Neural cell (in vitro differentiated cells): ENCODE measurements around the gene KSR2. TPM values are rescaled to one million over a fixed set of nuclear protein-coding genes. Genes with fewer than 3 reads are reported as not detected.

ENCODE experiments used
- H2AFZ ChIP-seq: fragments of 200-600, 300-800 bp; sonication (generic), shearing (Covaris generic); 2 replicates; pipeline ENCODE4 v1.6.0; 2014; ENCODE audit warnings: low read depth, mild to moderate bottlenecking, antibody characterized with exemption, low read length, moderate library complexity
- H3F3A ChIP-seq: fragments of 200-600 bp; shearing (Covaris generic); 2 replicates; pipeline ENCODE4 v1.6.1; 2016; ENCODE audit warnings: mild to moderate bottlenecking, moderate library complexity, mixed read lengths, antibody characterized with exemption, low read length; ENCODE audit not compliant: insufficient read depth, poor library complexity, severe bottlenecking
- H3K27ac ChIP-seq: fragments of 200-600, 300-800 bp; sonication (generic), shearing (Covaris generic); 2 replicates; pipeline ENCODE4 v1.5.1; 2014; ENCODE audit warnings: mild to moderate bottlenecking, low read length, moderate library complexity
- H3K27me3 ChIP-seq: fragments of 300-800, 200-600 bp; sonication (generic), shearing (Covaris generic); 2 replicates; pipeline ENCODE4 v1.6.0; 2014; ENCODE audit warnings: mild to moderate bottlenecking, low read depth, low read length, moderate library complexity; ENCODE audit not compliant: insufficient read depth
- H3K36me3 ChIP-seq: fragments of 300-800, 200-600 bp; sonication (generic), shearing (Covaris generic); 2 replicates; pipeline ENCODE4 v1.5.1; 2014; ENCODE audit warnings: mild to moderate bottlenecking, antibody characterized with exemption, low read length, moderate library complexity; ENCODE audit not compliant: insufficient read depth
- H3K4me2 ChIP-seq: fragments of 300-800, 200-600 bp; sonication (generic), shearing (Covaris generic); 2 replicates; pipeline ENCODE4 v1.6.0; 2014; ENCODE audit warnings: mild to moderate bottlenecking, low read length
- H3K4me3 ChIP-seq: fragments of 300-800, 200-600 bp; sonication (generic), shearing (Covaris generic); 2 replicates; pipeline ENCODE4 v1.5.1; 2014; ENCODE audit warnings: mild to moderate bottlenecking, low read length, moderate library complexity
- H3K79me2 ChIP-seq: fragments of 200-600 bp; shearing (Covaris generic); replicated peaks from 2 replicates; pipeline ENCODE4 v1.6.0; 2014; ENCODE audit warnings: mild to moderate bottlenecking, low read length, moderate library complexity; ENCODE audit not compliant: insufficient read depth
- H3K9ac ChIP-seq: fragments of 300-800, 200-600 bp; sonication (generic), shearing (Covaris generic); 2 replicates; pipeline ENCODE4 v1.6.1; 2016; ENCODE audit warnings: mild to moderate bottlenecking, low read length, mixed read lengths
- H3K9me2 ChIP-seq: fragments of 200-600 bp; shearing (Covaris generic); 2 replicates; pipeline ENCODE4 v1.6.1; 2016; ENCODE audit warnings: mild to moderate bottlenecking, low read length, mixed read lengths; ENCODE audit not compliant: insufficient read depth
- H3K9me3 ChIP-seq: fragments of 200-600, 300-800 bp; sonication (generic), shearing (Covaris generic); 2 replicates; pipeline ENCODE4 v1.6.1; 2016; ENCODE audit warnings: mild to moderate bottlenecking, mixed run types, low read length, moderate library complexity, mixed read lengths
- H4K20me1 ChIP-seq: fragments of 200-600 bp; shearing (Covaris generic); 2 replicates; pipeline ENCODE4 v1.6.1; 2016; ENCODE audit warnings: mild to moderate bottlenecking, mixed run types; ENCODE audit not compliant: insufficient read depth
- EP300 ChIP-seq: fragments of 450-650 bp; conservative IDR thresholded peaks from 2 replicates; pipeline ENCODE4 v1.6.1; 2014; ENCODE audit warnings: antibody characterized with exemption, mild to moderate bottlenecking, moderate library complexity; ENCODE audit not compliant: poor library complexity, severe bottlenecking
- EZH2 ChIP-seq: fragments of 200-600, 300-800 bp; shearing (Covaris generic), sonication (generic); IDR thresholded peaks from 2 replicates; pipeline ENCODE4 v1.6.1; 2014; ENCODE audit warnings: antibody characterized with exemption, low read length, borderline replicate concordance, mild to moderate bottlenecking; ENCODE audit not compliant: insufficient read depth, poor library complexity, severe bottlenecking
- MXI1 ChIP-seq: fragments of 450-650 bp; conservative IDR thresholded peaks from 2 replicates; pipeline ENCODE4 v1.6.1; 2014; ENCODE audit warnings: antibody characterized with exemption, mild to moderate bottlenecking; ENCODE audit not compliant: poor library complexity, severe bottlenecking
- POLR2AphosphoS5 ChIP-seq: IDR thresholded peaks from 2 replicates; pipeline ENCODE4 v1.6.1; 2012
- RAD21 ChIP-seq: fragments of 450-650 bp; conservative IDR thresholded peaks from 2 replicates; pipeline ENCODE4 v1.6.1; 2014; ENCODE audit warnings: antibody characterized with exemption, mild to moderate bottlenecking, moderate library complexity
- SMC3 ChIP-seq: fragments of 450-650 bp; conservative IDR thresholded peaks from 2 replicates; pipeline ENCODE4 v1.6.1; 2014; ENCODE audit warnings: antibody characterized with exemption, mild to moderate bottlenecking, moderate library complexity; ENCODE audit not compliant: poor library complexity
- TAF1 ChIP-seq: IDR thresholded peaks from 2 replicates; pipeline ENCODE4 v1.6.1; 2012; ENCODE audit warnings: low read depth
- polyA plus RNA-seq: library from polyadenylated mRNA; depleted of rRNA; stranded (reverse); fragments of >200 nt; gene quantifications from 2 replicates; pipeline ENCODE4 v1.2.3, GENCODE V29; 2014
- TF ChIP-seq, protein P1 (sequence below): fragments of 450-650 bp; IDR thresholded peaks from 2 replicates; pipeline ENCODE4 v1.5.1; 2014; ENCODE audit warnings: antibody characterized with exemption, mild to moderate bottlenecking, moderate library complexity; ENCODE audit not compliant: poor library complexity, severe bottlenecking
- TF ChIP-seq, protein P2 (sequence below): IDR thresholded peaks from 2 replicates; pipeline ENCODE4 v1.6.1; 2012; ENCODE audit warnings: borderline replicate concordance

The KSR2 gene
- polyA plus RNA-seq, 1 donor from 2014 or later: 3.0 TPM

DNA sequence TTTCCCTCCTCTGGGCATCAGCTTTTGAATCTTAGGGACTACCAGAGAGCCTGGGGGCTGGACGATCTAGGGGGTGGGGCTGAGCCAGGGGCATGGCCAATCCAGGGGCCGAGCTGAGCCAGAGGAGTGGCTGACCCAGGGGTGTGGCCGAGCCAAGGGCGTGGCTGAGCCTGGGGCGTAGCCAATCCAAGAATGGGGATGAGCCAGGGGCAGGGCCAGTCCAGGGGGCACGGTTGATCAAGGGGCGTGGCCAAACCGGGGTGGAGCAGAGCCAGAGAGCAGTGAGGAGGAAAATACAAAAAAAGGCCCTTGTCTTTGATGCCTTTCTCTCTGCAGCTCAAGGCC is 388.1 kb downstream of the KSR2 start:
- H3K9me2 ChIP-seq: no peaks in the 10 kb centered on the region
- H3K27me3 ChIP-seq: no peaks in the 10 kb centered on the region
- no peak overlapping the region for H3K4me2 ChIP-seq
- H3K79me2 ChIP-seq: no peaks in the 10 kb centered on the region
- H2AFZ ChIP-seq: no peak overlapping the region
- TF ChIP-seq SMC3: no peak
- H3K27ac ChIP-seq: no peak overlapping the region
- H3K36me3 ChIP-seq: no peaks in the 10 kb centered on the region
- H3F3A ChIP-seq: no peaks in the 10 kb centered on the region
- H3K9me3 ChIP-seq: no peaks in the 10 kb centered on the region
- no peaks in the 10 kb centered on the region for H4K20me1 ChIP-seq
- no peak overlapping the region for H3K9ac ChIP-seq
- no peak overlapping the region for H3K4me3 ChIP-seq

DNA sequence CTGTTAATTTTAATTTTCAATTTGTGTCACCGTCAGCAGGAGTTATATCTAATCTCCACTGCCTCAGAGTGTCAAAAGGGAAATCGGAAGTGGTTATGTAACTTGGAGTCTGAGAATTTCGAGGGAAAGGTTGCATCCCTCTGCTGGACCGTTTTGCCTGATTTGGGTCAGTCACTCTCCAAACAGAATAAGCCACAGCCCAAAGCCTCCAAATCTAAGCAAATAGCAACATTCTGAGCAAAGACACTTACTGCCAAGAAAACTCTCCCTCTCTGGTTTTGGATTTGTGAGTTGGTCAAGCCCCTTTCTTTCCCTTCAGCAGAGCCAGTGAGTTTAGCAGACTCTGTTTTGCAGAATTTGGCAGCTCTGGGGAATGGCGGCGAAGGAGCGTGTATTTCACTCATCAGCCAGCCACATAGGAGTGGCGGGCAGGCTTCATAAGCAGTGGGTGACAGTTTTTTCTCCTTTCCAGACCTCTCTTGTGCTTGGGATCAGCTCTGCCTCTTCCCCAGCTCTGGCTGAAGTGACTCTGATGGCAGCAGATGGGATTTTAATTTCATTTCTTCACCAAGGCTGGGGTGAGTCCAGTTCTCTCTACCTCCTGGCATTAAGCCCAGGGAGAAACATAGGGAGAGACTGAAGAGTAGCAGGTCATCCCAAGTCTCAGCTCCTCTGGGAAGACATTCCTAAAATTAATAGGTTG is 388.6 kb downstream of the KSR2 start:
- no peak for TF ChIP-seq TAF1
- TF ChIP-seq RAD21: no peak
- TF ChIP-seq, protein P1, sequence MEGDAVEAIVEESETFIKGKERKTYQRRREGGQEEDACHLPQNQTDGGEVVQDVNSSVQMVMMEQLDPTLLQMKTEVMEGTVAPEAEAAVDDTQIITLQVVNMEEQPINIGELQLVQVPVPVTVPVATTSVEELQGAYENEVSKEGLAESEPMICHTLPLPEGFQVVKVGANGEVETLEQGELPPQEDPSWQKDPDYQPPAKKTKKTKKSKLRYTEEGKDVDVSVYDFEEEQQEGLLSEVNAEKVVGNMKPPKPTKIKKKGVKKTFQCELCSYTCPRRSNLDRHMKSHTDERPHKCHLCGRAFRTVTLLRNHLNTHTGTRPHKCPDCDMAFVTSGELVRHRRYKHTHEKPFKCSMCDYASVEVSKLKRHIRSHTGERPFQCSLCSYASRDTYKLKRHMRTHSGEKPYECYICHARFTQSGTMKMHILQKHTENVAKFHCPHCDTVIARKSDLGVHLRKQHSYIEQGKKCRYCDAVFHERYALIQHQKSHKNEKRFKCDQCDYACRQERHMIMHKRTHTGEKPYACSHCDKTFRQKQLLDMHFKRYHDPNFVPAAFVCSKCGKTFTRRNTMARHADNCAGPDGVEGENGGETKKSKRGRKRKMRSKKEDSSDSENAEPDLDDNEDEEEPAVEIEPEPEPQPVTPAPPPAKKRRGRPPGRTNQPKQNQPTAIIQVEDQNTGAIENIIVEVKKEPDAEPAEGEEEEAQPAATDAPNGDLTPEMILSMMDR: no peak
- no peak for TF ChIP-seq SMC3
- no peak for TF ChIP-seq EP300
- TF ChIP-seq, protein P2, sequence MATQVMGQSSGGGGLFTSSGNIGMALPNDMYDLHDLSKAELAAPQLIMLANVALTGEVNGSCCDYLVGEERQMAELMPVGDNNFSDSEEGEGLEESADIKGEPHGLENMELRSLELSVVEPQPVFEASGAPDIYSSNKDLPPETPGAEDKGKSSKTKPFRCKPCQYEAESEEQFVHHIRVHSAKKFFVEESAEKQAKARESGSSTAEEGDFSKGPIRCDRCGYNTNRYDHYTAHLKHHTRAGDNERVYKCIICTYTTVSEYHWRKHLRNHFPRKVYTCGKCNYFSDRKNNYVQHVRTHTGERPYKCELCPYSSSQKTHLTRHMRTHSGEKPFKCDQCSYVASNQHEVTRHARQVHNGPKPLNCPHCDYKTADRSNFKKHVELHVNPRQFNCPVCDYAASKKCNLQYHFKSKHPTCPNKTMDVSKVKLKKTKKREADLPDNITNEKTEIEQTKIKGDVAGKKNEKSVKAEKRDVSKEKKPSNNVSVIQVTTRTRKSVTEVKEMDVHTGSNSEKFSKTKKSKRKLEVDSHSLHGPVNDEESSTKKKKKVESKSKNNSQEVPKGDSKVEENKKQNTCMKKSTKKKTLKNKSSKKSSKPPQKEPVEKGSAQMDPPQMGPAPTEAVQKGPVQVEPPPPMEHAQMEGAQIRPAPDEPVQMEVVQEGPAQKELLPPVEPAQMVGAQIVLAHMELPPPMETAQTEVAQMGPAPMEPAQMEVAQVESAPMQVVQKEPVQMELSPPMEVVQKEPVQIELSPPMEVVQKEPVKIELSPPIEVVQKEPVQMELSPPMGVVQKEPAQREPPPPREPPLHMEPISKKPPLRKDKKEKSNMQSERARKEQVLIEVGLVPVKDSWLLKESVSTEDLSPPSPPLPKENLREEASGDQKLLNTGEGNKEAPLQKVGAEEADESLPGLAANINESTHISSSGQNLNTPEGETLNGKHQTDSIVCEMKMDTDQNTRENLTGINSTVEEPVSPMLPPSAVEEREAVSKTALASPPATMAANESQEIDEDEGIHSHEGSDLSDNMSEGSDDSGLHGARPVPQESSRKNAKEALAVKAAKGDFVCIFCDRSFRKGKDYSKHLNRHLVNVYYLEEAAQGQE: no peak
- TF ChIP-seq MXI1: no peak
- TF ChIP-seq POLR2AphosphoS5: no peak
- no peak for TF ChIP-seq EZH2
- Histone ChIP-seq H3K27me3 (no peaks in the 10 kb centered on the region), H4K20me1 (no peaks in the 10 kb centered on the region), H3F3A (no peaks in the 10 kb centered on the region), H3K9me3 (no peaks in the 10 kb centered on the region), H3K4me2 (no peak overlapping the region), H3K79me2 (no peaks in the 10 kb centered on the region), H3K27ac (no peak overlapping the region), H3K4me3 (no peak overlapping the region), H3K9me2 (no peaks in the 10 kb centered on the region), H3K36me3 (no peaks in the 10 kb centered on the region), H3K9ac (no peak overlapping the region), H2AFZ (no peak overlapping the region)
